ENCODE data around the gene SRPX. TPM values are rescaled to one million over a fixed set of nuclear protein-coding genes. Genes with fewer than 3 reads are reported as not detected.

SRPX gene
- total and polyA plus RNA-seq, 7 donors, result 8.3 to 42.1 (median 17.2) TPM

GRCh38 chrX:38154340-38154739, 66.3 kb downstream of the SRPX start:
- peaks cover 0 to 24% (median 0%) of the 10 kb centered on the region in 3 donors for H3K27me3 ChIP-seq (ENCODE audit: insufficient read depth in 3 of 3, low read length in 2 of 3)
- intact Hi-C loops (cut with DNase I), result no loop called here
- H3K27ac ChIP-seq, result no peak overlapping the region
- H3K4me1 ChIP-seq, result no peaks in the 10 kb centered on the region
- TF ChIP-seq CTCF (IDR thresholded peaks at IDR 0.05), result no peak
- H3K9me3 ChIP-seq, result no peaks in the 10 kb centered on the region
- no peak for ATAC-seq
- no peak overlapping the region for H3K4me3 ChIP-seq
- DNase-seq, result no peak
- 65 to 84% (median 81%) methylated on average over 5 of the region's 5 CpGs for WGBS, 3 donors
- no peaks in the 10 kb centered on the region for H3K36me3 ChIP-seq (ENCODE audit: insufficient read depth in 1 of 2, low read depth in 1 of 2)

GRCh38 chrX:38151441-38151840, 69.2 kb downstream of the SRPX start:
- intact Hi-C loops (cut with DNase I), result no loop called here
- H3K4me1 ChIP-seq, result no peaks in the 10 kb centered on the region
- TF ChIP-seq CTCF (IDR thresholded peaks at IDR 0.05), result no peak
- no peaks in the 10 kb centered on the region for H3K36me3 ChIP-seq (ENCODE audit: insufficient read depth in 1 of 2, low read depth in 1 of 2)
- no peak overlapping the region for H3K4me3 ChIP-seq
- H3K27me3 ChIP-seq (ENCODE audit: insufficient read depth in 3 of 3, low read length in 2 of 3), result peaks cover 0 to 12% (median 0%) of the 10 kb centered on the region in 3 donors
- DNase-seq (no peak), ATAC-seq (no peak)
- H3K27ac ChIP-seq, result no peak overlapping the region
- 67 to 94% (median 93%) methylated on average over 5 of the region's 5 CpGs for WGBS, 3 donors
- H3K9me3 ChIP-seq, result no peaks in the 10 kb centered on the region

GRCh38 chrX:38150993-38151392, 69.7 kb downstream of the SRPX start:
- H3K4me3 ChIP-seq, result no peak overlapping the region
- no peaks in the 10 kb centered on the region for H3K36me3 ChIP-seq (ENCODE audit: insufficient read depth in 1 of 2, low read depth in 1 of 2)
- intact Hi-C loops (cut with DNase I), result no loop called here
- DNase-seq (no peak), ATAC-seq (no peak)
- peaks cover 0 to 11% (median 0%) of the 10 kb centered on the region in 3 donors for H3K27me3 ChIP-seq (ENCODE audit: insufficient read depth in 3 of 3, low read length in 2 of 3)
- no peaks in the 10 kb centered on the region for H3K9me3 ChIP-seq
- no peak for TF ChIP-seq CTCF (IDR thresholded peaks at IDR 0.05)
- H3K4me1 ChIP-seq, result no peaks in the 10 kb centered on the region
- no peak overlapping the region for H3K27ac ChIP-seq
- WGBS, 3 donors, result 65 to 93% (median 86%) methylated on average over 4 of the region's 4 CpGs

- intact Hi-C loops (cut with DNase I), result no loop called here
- no peak for ATAC-seq
- no peaks in the 10 kb centered on the region for H3K4me1 ChIP-seq
- WGBS, 3 donors, result 66 to 85% (median 73%) methylated on average over 2 of the region's 2 CpGs
- no peaks in the 10 kb centered on the region for H3K9me3 ChIP-seq
- no peak for DNase-seq
- peaks cover 0 to 25% (median 0%) of the 10 kb centered on the region in 3 donors for H3K27me3 ChIP-seq (ENCODE audit: insufficient read depth in 3 of 3, low read length in 2 of 3)
- H3K36me3 ChIP-seq (ENCODE audit: insufficient read depth in 1 of 2, low read depth in 1 of 2), result no peaks in the 10 kb centered on the region
- H3K4me3 ChIP-seq, result no peak overlapping the region
- no peak for TF ChIP-seq CTCF (IDR thresholded peaks at IDR 0.05)
- no peak overlapping the region for H3K27ac ChIP-seq
These were observed 71.7 kb downstream of the SRPX start for GRCh38 chrX:38149016-38149415.

- Histone ChIP-seq H3K9me3 (no peaks in the 10 kb centered on the region), H3K27me3 (ENCODE audit: insufficient read depth in 3 of 3, low read length in 2 of 3) (peaks cover 0 to 22% (median 0%) of the 10 kb centered on the region in 3 donors), H3K36me3 (ENCODE audit: insufficient read depth in 1 of 2, low read depth in 1 of 2) (no peaks in the 10 kb centered on the region), H3K4me1 (no peaks in the 10 kb centered on the region), H3K27ac (no peak overlapping the region), H3K4me3 (no peak overlapping the region)
- no peak for TF ChIP-seq CTCF (IDR thresholded peaks at IDR 0.05)
- intact Hi-C loops (cut with DNase I), result no loop called here
- WGBS, 3 donors, result 14 to 29% (median 23%) methylated on average over 1 of the region's 1 CpG
- ATAC-seq (peak in 1 of 4 donors; percentile 34), DNase-seq (no peak)
These were observed 78.1 kb downstream of the SRPX start for GRCh38 chrX:38142610-38143009.

Data from psoas muscle (tissue), 8 donors.